GM18868 (cell line): ENCODE results near the gene CAB39.

Experiments used
- ATAC-seq: cut with Tn5 transposase; IDR thresholded peaks from one replicate; pipeline ENCODE4 v1.9.1; 2021; ENCODE audit warnings: mild to moderate bottlenecking, moderate library complexity; ENCODE audit not compliant: unreplicated experiment

Gene CAB39

DNA sequence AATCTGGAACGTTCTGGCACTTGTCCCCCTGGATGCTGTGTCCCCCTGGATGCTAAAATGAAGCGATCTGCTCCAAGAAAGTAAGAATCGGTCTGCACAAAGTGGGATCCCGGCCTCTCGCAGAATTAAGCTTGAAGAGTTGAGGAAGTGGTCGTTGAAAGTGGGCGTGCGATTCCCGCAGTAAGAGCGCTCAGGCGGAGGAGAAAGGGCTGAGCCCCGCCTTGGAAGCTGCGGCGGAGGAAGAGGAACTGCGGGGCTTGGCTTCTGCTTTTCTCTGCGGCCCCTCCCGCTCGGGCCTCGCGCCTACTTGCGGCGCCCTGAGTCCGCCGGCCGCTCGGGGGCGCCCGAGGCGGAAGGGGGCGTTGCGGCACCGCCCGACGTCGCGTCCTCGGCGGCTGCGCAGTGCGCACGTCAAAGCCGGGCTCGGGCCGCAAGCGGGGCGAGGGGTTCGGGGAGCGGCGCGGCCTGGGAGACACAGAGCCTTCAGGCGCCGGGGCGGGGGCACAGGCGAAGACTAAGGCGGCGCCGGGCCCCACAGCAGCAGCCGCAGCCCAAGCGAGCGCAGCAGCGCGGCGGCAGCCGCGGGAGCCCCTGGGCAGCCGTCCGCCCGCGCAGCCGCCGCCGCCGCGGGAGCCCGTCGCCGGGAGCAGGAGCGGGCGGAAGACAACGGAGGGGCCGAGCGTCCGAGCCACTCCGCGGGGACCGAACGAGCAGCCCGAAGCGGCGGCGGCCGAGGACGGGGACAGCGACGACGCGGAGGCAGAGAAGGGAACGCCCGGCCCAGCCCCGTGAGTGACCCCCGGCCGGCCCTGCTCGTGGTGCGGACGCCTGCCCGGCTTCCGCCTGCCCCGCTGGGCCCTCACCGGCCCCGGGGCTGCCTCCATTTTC is at the start of gene CAB39:
CAB39 (plus strand) TSS at position 400 of the 888 bp plus-strand sequence. CDS start 47,160 bp downstream, outside the sequence.
- ATAC-seq, result peak; percentile 82

DNA sequence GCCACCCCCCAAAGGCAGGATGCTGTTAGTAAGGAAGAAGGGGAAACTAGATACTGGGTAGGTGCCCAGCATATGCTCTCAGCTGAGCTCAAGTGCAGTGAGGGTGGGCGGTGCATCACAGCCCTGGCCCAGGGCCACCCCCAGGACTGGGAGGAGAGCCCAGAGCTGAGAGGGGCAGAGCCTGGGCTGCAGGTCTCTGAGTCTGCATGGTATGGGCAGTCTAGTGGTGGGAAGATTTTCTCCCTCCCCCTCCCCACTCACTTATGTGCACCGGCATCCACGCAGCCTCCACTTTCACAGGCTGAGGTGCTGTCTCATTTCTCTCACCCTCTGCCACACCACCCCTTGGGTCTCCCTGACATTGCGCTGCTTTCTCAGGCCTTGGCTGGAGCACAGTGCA is 48.5 kb upstream of the CAB39 start:
- ATAC-seq, result no peak

DNA sequence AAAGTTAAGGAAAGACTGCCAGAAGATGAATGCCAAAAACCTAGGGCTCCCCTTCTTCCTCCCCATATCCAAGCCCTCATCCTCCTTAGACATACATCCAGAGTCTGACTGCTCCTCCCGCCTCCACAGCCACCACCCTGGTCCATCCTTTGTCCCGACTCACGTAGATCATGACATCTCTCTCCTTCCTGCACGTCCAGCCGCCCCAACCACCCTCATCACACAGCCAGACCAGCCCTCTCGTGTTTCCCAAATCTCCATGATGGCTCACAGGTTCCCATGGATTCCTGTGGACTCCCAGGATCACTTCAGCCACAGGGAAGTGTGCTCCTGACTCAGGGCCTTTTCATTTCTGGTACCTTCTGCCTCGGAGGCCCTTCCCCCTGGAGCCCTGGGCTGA is 47.8 kb upstream of the CAB39 start:
- no peak for ATAC-seq

DNA sequence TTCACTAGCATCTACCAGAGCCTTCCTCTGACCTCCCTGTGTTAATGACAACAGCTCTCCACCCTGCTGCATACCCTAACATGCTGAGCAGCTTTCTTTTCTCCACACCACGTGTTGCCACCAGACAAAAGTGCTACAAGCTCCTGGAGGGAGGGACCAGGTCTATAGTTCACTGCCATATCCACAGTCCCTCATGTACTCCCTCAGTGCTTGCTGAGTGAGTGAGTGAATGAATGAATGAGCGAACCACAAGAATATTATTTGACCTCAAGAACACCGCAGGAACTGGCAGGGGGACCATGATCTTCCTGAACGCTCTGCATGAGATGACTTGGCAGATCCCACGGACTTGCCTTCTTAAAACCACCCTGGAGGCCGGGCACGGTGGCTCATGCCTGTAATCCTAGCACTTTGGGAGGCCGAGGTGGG is 47.4 kb upstream of the CAB39 start:
- ATAC-seq, result no peak

DNA sequence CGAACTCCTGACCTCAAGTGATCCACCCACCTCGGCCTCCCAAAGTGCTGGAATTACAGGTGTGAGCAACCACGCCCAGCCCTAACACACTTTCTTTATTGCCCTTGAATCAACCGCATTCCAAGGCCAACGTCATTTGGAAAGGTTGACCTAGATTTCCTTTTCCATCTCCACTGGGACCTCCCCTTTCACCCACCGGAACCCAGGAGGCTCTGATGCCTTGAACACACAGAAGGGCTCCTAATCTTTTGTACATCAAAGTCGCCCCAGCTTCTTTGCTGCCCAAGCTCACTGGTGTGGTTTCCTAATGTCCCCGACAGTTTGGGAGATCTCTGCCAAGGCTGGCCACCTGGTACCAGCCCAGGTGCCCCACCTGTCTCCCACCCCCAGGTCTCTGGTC is 46.2 kb upstream of the CAB39 start:
- ATAC-seq, result no peak

DNA sequence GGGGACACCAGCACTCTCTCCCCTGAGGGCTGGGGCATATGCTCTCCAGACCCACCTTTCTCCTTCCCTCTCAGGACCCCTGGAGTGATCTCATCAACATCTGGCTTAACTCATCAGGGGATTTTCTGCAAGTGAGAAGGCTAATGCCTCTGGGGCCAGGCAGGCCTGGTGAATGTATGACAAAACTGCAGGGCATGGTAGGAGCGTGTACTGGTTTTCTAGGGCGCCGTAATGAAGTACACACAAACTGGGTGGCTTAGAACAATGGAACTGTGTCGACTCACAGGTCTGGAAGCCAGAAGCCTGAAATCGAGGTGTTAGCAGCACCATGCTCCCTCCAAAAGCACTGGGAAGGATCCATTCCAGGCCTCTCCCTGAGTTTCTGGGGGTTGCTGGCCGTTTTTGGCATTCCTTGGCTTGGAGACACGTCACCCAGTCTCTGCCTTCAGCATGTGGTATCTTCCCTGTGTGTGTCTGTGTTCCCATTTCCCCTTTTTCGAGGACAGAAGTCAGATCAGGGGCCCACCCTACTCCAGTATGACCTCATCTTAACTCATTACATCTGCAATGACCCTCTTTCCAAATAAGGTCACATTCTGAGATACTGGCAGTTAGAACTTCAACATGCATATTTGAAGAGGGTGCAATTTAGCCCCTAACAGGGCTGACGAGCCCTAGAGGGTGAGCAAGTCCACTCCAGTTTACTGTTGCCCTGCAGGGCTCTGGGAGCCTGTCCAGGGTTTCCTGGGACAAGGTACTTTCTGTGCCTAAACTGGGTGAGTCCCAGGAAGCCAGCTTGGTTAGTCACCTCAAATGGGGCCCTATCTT is 45.5 kb upstream of the CAB39 start:
- no peak for ATAC-seq

DNA sequence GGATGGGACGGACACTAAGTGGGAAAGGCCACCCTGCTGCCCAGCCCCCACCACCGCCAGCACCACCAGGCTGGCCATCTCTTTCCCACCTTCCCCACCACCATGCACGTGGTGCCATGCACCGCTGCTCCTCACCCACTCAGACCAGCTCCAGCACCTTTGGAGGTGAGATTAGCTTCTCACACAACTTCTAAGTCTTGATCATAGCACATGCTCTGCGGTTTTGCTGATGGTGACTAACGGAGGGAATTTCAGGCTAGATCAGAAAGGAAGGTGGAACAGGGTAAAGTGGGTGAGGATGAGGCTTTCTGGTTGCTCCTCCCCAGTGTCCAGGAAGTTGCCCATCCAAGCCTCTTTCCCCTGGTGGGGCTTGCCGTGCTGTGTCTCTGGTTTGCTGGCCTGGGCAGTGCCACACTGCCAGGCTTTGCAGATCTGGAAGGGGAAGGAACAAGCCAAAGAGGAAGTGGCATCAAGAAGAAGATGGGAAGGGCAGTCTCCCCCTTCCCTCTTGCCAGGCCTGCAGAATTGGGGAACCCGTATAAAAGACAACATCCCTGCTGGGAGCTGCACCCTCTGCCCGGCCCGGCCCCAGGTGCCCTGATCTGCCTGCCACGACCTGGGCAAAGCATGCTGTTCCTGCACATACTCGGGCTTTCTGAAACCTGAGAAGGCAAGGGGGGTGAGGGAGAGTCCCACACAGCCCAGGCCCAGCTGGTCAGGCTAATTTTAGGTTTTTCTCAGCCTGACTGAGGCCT is 44.3 kb upstream of the CAB39 start:
- peak; percentile 61 for ATAC-seq

DNA sequence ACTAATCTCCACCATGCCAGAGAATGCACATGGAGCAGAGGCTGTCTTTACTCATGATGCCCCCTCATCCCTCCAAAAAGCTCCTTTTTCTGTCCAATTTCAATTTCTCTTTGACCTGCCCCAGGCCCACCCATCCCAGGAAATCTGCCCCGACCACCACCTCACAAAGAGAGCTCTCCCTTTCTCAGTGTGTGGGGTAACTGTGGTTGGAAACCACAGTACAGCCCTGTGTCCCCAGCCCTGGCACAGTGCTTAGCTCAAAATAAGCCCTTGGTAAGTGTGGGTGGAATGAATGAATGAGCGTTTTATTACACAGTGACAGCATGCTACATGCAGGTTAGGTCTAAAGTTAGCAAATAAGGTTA is 43.7 kb upstream of the CAB39 start:
- peak; percentile 38 for ATAC-seq

DNA sequence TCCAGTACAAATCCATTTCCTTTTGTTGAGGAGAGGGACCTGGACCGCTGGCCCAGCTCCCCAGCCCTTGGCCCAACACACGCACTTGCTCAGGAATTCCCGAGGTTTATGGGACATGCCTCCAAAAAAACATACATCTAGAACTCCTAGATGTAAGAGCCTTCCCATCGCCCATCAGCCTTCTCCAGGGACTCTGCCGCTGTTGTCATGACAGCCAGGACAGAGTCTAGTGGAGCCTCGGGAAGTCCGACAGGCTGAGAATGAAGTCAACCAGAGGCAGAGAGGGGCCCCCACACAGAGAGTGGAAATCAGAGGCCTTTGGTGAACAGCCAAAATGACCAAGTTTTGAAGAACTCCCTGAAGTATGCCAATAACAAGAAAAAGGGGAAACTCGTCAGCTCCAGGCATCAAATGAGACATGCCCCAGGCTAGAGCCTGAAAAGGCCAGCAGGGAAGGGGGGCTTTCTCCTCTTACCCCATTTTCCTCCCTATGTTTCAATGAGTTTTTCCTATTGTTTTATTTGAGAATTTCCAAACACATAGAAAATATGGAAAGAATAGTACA is 43.2 kb upstream of the CAB39 start:
- ATAC-seq, result no peak

DNA sequence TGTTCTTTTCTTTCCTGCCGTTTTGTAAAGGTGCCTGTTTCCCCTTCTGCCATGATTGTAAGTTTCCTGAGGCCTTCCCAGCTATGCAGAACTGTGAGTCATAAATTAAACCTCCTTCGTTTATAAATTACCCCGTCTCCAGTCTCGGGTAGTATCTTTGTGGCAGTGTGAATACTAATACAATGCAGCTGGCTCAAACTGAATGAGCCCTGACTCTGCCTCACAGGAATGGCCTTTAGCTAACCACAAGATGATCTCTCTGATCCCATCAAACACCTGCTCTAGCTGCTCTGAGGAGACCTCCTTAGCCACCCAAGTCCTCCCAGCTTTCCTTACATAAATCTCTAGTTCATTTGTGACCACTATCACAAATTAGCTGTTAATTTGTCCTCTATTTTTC is 41.5 kb upstream of the CAB39 start:
- no peak for ATAC-seq

DNA sequence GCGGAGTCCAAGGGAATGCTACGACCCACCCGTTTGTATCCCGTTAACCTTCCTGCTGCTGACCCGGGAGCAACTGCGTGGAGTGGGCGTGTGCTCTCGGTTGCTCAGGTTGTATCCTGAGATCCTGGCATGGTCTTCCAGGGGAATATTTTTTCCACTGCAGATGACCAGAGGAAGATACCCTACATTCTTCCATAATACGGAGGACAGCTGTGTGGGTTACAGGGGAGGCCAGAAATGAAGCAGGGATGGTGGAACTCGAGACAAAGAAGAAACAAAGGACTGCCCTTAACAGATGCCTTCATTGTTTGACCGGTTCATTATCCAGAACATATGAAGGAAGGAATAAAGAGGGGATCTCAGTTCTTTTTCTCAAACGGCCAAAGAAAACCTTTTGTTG is 39.8 kb upstream of the CAB39 start:
- ATAC-seq, result no peak

DNA sequence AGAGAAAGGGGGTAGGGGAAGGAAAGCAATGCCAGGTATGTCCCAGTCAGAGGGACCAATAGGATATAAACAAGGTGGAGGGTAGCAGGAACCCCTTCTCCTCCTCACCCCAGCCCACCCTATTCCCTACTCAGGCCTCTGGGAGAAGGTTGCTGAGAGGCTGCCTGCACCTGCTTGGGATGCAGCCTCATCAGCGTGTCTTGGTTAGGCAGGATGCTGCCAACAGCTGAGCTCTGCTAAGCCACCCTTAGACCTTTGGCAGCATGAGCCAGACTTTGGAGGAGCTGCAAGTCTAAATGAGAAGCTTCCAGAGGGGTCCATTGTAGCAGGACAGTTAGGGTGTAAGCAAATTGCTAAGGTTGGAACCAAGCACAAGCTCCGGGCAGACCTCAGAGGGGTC is 38.2 kb upstream of the CAB39 start:
- no peak for ATAC-seq

DNA sequence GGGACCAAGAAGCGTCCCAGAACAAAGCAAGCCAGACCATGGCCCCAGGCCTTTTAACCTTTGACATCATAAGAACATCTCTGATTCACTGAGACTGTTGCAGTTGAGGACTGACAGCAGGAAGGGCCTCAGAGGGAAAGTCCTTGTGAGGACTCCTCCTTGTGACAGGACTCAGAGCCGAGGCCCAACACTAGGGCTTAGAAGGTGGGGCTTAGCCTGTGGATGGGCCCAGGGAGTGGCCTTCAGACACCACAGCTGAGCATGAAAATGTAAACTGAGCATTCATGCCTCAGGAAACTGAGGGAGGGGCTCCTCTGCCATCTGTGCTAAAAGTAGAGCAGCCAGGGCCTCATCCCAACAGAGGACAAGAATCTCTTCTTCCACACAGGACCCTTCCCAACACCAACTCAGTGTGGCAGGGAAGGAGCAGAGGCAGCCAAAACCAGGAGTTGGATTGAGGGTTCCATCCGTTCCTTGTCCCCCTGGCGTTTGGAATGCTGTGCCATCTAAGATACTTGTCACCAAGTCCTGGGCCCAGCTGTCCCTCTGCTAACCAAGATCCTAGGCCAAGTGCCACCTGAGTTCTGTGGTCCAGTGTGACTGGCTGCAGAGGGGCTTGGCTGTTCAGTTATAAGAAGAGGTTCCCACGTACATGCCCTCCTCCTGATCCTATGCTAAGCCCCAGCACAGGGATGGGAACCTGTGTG is 37.5 kb upstream of the CAB39 start:
- ATAC-seq, result no peak

DNA sequence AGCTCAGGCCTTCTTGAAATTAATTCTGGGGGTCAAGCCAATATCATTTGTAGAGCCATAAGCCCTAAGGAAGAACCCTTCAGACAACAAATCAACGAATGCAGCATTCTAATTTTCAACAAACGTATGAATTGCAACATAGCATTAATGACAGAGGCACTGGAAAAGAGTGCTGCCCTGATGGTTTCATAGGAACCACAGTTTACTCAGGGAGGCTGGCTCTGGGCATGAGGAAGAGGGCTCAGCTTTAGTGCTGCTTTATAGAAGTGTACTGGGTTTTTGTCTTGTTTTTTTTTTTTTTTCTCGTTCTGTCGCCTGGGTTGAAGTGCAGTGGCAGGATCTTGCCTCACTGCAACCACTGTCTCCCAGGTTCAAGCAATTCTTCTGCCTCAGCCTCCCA is 36.1 kb upstream of the CAB39 start:
- ATAC-seq, result no peak

DNA sequence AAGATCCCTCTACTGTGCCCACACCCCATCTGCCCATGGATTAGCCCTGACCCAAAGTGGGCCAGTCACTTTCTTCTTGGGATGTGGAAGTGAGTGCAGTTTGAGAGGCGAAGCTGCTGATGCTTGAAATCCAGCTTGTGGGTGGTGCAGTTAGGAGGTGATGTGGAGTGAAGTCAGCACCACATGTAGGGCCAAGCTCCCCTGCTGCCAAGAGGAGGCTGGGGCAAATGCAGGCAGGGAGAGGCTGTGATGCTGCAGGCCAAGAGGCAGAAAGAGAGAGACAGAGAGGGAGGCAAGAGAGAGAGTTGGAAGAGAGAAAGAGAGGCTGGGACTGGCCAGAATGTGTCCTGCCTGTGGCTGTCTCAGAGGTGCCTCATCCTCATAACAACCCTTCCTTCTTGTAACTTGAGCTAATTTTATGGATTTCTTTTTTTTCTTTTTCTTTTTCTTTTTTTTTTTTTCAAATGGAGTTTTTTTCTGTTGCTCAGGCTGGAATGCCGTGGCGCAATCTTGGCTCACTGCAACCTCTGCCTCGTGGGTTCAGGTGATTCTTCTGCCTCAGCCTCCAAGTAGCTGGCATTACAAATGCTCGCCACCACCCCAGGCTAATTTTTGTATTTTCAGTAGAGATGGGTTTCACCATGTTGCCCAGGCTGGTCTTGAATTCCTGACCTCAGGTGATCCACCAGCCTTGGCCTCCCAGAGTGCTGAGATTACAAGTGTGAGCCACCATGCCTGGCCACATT is 35.3 kb upstream of the CAB39 start:
- no peak for ATAC-seq

DNA sequence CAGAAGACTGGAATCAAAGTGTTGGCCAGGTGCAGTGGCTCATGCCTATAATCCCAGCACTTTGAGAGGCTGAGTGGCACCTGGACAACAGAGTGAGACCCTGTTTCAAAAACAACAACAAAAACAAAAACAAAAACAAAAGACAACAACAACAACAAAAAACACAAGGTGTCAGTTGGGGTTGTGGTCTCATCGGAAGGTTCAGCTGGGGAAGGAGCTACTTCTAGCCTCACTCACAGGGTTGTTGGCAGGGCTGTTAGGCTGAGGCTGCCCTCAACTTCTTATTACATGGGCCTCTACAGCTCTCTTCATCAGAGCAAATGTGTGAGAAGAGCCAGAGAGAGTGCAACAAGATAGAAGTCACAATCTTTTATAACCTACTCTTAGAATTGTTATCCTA is 34.6 kb upstream of the CAB39 start:
- no peak for ATAC-seq

DNA sequence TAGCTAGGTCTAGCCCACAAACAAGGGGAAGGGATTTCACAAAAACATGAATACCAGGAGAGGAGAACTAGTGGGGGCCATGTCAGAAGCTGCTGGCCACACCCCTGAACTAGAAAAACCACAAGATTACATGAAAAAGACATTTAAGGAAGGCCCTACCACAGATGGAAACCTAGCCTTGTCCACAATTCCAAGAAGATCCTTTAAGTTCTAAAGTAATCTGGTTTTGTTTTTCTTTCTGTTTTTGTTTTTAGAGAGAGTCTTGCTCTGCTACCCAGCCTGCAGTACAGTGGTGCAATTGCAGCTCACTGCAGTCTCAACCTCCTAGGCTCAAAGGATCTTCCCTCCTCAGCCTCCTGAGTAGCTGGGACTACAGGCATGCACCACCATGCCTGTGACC is 34.2 kb upstream of the CAB39 start:
- no peak for ATAC-seq

DNA sequence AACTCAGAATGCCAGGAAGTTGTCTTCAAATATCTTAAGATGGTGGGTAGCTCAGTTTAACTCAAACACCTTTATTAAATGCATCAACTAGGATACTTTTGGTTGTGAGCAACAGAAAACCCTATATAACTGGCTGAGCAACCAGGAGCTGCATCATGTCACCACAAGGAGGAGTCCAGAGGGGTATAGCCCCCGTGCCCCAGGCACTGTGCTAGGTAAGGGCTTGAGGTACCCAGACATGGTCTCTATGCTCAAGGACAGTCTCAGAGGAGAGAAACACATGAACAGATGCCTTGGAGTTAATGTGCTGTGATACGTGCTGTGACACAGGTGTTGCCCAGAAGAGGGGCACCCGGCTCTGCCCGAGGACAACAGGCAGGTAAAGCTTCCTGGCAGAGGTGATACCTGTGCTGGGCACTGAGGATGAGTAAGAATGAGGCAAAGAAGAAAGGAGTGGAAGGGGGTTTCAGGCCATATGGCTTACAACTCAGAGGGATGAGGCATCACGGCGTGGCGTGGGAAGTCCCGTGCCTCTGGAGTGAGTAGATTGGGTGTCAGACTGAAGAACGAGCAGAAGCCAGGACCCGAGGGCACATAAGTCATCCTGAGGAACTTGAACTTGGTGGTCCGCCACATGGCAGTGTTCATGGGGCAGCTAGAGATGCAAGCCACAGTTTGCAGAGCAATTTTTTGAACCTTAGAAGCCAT is 32.0 kb upstream of the CAB39 start:
- no peak for ATAC-seq

DNA sequence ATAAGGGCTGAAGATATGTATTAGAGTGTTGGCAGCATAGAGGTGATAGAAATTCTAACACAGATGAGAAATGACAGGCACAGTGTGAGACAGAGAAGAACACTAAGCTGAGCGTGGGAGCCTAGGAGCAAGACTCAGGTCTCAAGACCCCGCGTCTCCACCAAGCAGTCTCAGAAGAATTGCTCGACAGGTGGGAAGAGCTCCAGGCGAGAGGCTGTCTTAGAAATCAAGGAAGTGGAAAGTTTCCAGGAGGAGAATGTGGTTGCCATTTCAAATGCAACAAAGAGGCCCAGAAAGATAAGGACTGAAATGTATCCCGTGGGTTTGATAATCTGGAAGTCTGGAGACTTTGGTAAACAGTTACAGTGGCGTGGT is 31.5 kb upstream of the CAB39 start:
- ATAC-seq, result no peak
